BLaER1 (cell line): Measurements from ENCODE around the gene SLC1A1.

Experiments used
- H3K27ac ChIP-seq: shearing (Covaris generic); formaldehyde crosslinking; 2 replicates; pipeline ENCODE4 v1.8.1; 2022
- H3K27me3 ChIP-seq: shearing (Covaris generic); formaldehyde crosslinking; 2 replicates; pipeline ENCODE4 v1.8.1; 2022
- H3K36me3 ChIP-seq: shearing (Covaris generic); formaldehyde crosslinking; 2 replicates; pipeline ENCODE4 v1.8.1; 2022
- H3K4me1 ChIP-seq: shearing (Covaris generic); formaldehyde crosslinking; 2 replicates; pipeline ENCODE4 v1.8.1; 2022
- H3K4me2 ChIP-seq: shearing (Covaris generic); formaldehyde crosslinking; 2 replicates; pipeline ENCODE4 v1.8.1; 2022
- H3K4me3 ChIP-seq: shearing (Covaris generic); formaldehyde crosslinking; 2 replicates; pipeline ENCODE4 v1.8.1; 2022
- H3K9ac ChIP-seq: shearing (Covaris generic); formaldehyde crosslinking; 2 replicates; pipeline ENCODE4 v1.8.1; 2022
- H3K9me3 ChIP-seq: shearing (Covaris generic); formaldehyde crosslinking; 2 replicates; pipeline ENCODE4 v1.8.1; 2022
- H4K20me1 ChIP-seq: shearing (Covaris generic); formaldehyde crosslinking; 2 replicates; pipeline ENCODE4 v1.8.1; 2022
- Cebpa-rat ChIP-seq: shearing (Covaris generic); IDR thresholded peaks from 2 replicates; pipeline ENCODE4 v1.8.1; 2022

Gene SLC1A1

DNA sequence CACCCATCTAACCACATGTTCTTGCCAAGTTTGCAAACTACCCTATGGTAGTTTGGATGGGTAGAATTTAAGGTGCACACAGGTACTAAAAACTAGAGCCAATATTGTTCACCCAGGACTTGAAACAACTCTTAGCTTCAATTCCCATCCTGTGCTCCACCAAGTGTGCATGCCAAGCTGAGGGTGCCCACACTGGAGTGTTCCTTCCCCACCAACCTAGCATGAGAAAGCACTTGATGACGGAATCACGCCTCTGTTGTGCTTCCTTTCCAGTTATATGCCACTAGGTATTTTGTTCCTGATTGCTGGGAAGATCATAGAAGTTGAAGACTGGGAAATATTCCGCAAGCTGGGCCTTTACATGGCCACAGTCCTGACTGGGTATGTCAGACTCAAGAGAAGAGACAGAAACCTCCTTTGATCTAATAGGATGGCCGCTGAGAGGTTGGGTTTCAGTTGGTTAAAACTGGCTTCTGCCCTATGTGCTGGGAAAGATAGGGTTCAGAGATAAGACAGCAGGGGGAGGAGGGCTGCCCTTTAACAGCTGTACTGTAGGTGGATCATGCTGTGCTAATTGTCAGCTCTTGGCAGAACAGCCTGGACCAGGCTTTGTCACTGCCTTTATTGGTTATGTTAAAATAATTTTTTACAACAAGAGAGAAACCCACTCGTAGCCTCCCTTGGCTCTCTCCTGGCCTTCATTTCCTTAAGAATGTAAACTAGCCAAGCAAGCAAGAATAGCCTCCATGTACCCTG, 83.5 kb downstream of the SLC1A1 start:
- no peaks in the 10 kb centered on the region for H3K4me1 ChIP-seq
- H4K20me1 ChIP-seq = peaks cover 3% of the 10 kb centered on the region; the same call in 1 of the 2 replicates
- H3K36me3 ChIP-seq = no peaks in the 10 kb centered on the region
- H3K4me3 ChIP-seq = no peak overlapping the region
- no peak overlapping the region for H3K4me2 ChIP-seq
- H3K27me3 ChIP-seq = peaks cover 9% of the 10 kb centered on the region
- no peak overlapping the region for H3K9ac ChIP-seq
- H3K9me3 ChIP-seq = no peaks in the 10 kb centered on the region
- TF ChIP-seq Cebpa-rat = no peak
- no peak overlapping the region for H3K27ac ChIP-seq

DNA sequence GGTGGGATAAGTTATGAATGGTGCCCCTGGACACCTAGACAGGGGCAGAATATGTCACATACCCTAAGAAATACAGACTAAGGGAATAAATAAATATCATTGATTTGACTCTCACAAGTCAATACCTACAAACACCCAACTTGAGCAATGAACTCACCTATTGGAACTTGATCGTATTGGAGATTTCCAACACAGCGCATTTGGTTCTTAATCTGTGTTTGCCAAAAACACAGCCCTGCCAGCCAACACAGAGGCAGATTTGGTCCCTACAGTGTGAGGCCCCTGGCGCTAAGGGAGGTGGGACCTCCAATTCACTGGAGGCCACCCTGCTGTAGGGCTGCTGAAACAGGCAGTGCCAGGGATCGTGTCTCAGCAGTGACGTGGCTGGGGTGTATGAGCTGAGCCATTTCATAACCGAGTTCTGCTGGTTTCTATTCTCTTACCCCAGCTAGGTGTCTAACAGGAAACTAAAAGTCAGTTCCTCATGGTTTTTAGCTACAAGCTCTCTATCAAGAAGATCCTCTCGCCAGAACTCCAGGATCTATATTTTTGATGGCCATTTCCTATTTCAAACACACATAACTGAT, 84.5 kb downstream of the SLC1A1 start:
- no peak overlapping the region for H3K4me3 ChIP-seq
- H3K9me3 ChIP-seq = no peaks in the 10 kb centered on the region
- H3K36me3 ChIP-seq = no peaks in the 10 kb centered on the region
- H3K27me3 ChIP-seq = peaks cover 3% of the 10 kb centered on the region
- H4K20me1 ChIP-seq = no peaks in the 10 kb centered on the region; the same call in 1 of the 2 replicates
- H3K27ac ChIP-seq = no peak overlapping the region
- H3K4me1 ChIP-seq = no peaks in the 10 kb centered on the region
- no peak overlapping the region for H3K9ac ChIP-seq
- TF ChIP-seq Cebpa-rat = no peak
- H3K4me2 ChIP-seq = no peak overlapping the region

DNA sequence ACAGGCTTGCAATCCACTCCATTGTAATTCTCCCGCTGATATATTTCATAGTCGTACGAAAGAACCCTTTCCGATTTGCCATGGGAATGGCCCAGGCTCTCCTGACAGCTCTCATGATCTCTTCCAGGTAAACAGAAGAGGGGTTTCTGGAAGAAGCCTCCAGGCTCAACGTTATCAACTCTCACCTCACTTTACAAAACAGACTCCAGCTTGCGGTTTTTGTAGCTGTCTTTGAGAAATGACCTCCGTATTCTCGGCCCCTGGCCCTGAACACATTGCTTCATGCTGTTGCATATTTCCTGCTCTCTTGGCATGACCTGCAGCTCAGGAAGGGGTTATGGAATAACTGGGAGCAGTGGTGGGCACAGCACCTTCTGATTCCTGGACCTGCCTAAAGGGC, 85.7 kb downstream of the SLC1A1 start:
- H3K4me2 ChIP-seq = no peak overlapping the region
- no peak overlapping the region for H3K9ac ChIP-seq
- no peaks in the 10 kb centered on the region for H3K9me3 ChIP-seq
- TF ChIP-seq Cebpa-rat = no peak
- H3K27ac ChIP-seq = no peak overlapping the region
- H3K27me3 ChIP-seq = no peaks in the 10 kb centered on the region; the same call in 1 of the 2 replicates
- H3K36me3 ChIP-seq = no peaks in the 10 kb centered on the region
- no peaks in the 10 kb centered on the region for H4K20me1 ChIP-seq
- H3K4me3 ChIP-seq = no peak overlapping the region
- no peaks in the 10 kb centered on the region for H3K4me1 ChIP-seq

- Histone ChIP-seq H3K4me2 (no peak overlapping the region), H3K27me3 (no peaks in the 10 kb centered on the region; the same call in 1 of the 2 replicates), H4K20me1 (no peaks in the 10 kb centered on the region), H3K36me3 (no peaks in the 10 kb centered on the region), H3K27ac (no peak overlapping the region), H3K4me3 (no peak overlapping the region), H3K9me3 (no peaks in the 10 kb centered on the region), H3K4me1 (no peaks in the 10 kb centered on the region), H3K9ac (no peak overlapping the region)
- TF ChIP-seq Cebpa-rat = no peak
Measured at GRCh38 chr9:4576448-4576847, 86.2 kb downstream of the SLC1A1 start.

DNA sequence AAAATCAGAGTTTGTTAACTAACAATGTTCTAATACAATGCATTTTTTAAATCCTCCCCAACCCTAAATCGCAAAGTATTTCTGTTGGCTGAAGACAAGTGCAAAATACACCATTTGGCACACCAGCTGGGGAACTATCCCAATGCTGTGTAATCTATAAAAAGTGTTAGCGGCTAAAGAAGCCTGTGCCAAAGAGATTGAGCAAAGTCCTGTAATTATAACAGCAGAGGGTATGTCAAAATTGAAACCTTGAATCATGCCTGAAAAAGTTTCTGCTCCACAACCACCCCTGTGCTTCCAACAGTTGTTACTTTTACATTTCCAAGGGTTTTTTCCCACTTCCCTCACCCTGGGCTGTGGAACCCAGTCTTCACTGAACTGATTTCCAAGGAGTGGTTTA, 88.7 kb downstream of the SLC1A1 start:
- Histone ChIP-seq H3K4me3 (no peak overlapping the region), H3K9me3 (no peaks in the 10 kb centered on the region), H3K9ac (no peak overlapping the region), H3K4me1 (no peaks in the 10 kb centered on the region), H3K27ac (no peak overlapping the region), H4K20me1 (no peaks in the 10 kb centered on the region), H3K27me3 (no peaks in the 10 kb centered on the region; the same call in 1 of the 2 replicates), H3K36me3 (no peaks in the 10 kb centered on the region), H3K4me2 (no peak overlapping the region)
- no peak for TF ChIP-seq Cebpa-rat

- no peak overlapping the region for H3K4me2 ChIP-seq
- no peaks in the 10 kb centered on the region for H3K9me3 ChIP-seq
- H4K20me1 ChIP-seq = no peaks in the 10 kb centered on the region
- H3K9ac ChIP-seq = no peak overlapping the region
- H3K27me3 ChIP-seq = no peaks in the 10 kb centered on the region
- H3K4me3 ChIP-seq = no peak overlapping the region
- H3K4me1 ChIP-seq = no peaks in the 10 kb centered on the region
- no peak for TF ChIP-seq Cebpa-rat
- no peaks in the 10 kb centered on the region for H3K36me3 ChIP-seq
- no peak overlapping the region for H3K27ac ChIP-seq
Measured at GRCh38 chr9:4581035-4581760, 90.9 kb downstream of the SLC1A1 start.

GRCh38 chr9:4581861-4582565, 91.7 kb downstream of the SLC1A1 start:
- no peak overlapping the region for H3K27ac ChIP-seq
- no peaks in the 10 kb centered on the region for H3K36me3 ChIP-seq
- H3K9ac ChIP-seq = no peak overlapping the region
- no peaks in the 10 kb centered on the region for H3K27me3 ChIP-seq
- no peak for TF ChIP-seq Cebpa-rat
- no peaks in the 10 kb centered on the region for H3K4me1 ChIP-seq
- H4K20me1 ChIP-seq = no peaks in the 10 kb centered on the region
- H3K9me3 ChIP-seq = no peaks in the 10 kb centered on the region
- H3K4me2 ChIP-seq = no peak overlapping the region
- no peak overlapping the region for H3K4me3 ChIP-seq

GRCh38 chr9:4583001-4583400, 92.7 kb downstream of the SLC1A1 start:
- no peak for TF ChIP-seq Cebpa-rat
- Histone ChIP-seq H3K9ac (no peak overlapping the region), H3K9me3 (no peaks in the 10 kb centered on the region), H3K4me3 (no peak overlapping the region), H4K20me1 (no peaks in the 10 kb centered on the region), H3K4me2 (no peak overlapping the region), H3K4me1 (no peaks in the 10 kb centered on the region), H3K27me3 (no peaks in the 10 kb centered on the region), H3K36me3 (no peaks in the 10 kb centered on the region), H3K27ac (no peak overlapping the region)

GRCh38 chr9:4584636-4585035, 94.4 kb downstream of the SLC1A1 start:
- no peaks in the 10 kb centered on the region for H3K36me3 ChIP-seq
- no peak overlapping the region for H3K9ac ChIP-seq
- TF ChIP-seq Cebpa-rat = no peak
- H3K27ac ChIP-seq = no peak overlapping the region
- H3K9me3 ChIP-seq = no peaks in the 10 kb centered on the region
- no peaks in the 10 kb centered on the region for H4K20me1 ChIP-seq
- no peaks in the 10 kb centered on the region for H3K4me1 ChIP-seq
- H3K4me2 ChIP-seq = no peak overlapping the region
- H3K27me3 ChIP-seq = no peaks in the 10 kb centered on the region
- H3K4me3 ChIP-seq = no peak overlapping the region
